Subcutaneous abdominal adipose tissue (tissue), 5 donors: ENCODE measurements around the gene LRBA.

Source experiments
- H3K27ac ChIP-seq: one replicate; pipeline ENCODE4 v1.7.0; 2013; ENCODE audit warnings: low read depth, mild to moderate bottlenecking, inconsistent platforms, low read length, moderate library complexity
- H3K27me3 ChIP-seq, 5 donors: one replicate each; pipeline ENCODE4 v1.7.0; 2013; ENCODE audit warnings: low read length in 5 of 5, inconsistent platforms in 1 of 5; ENCODE audit not compliant: control insufficient read depth in 5 of 5, insufficient read depth in 4 of 5
- H3K36me3 ChIP-seq, 5 donors: one replicate each; pipeline ENCODE4 v1.7.0; 2013; ENCODE audit warnings: low read length in 5 of 5; ENCODE audit not compliant: control insufficient read depth in 5 of 5, insufficient read depth in 5 of 5
- H3K4me1 ChIP-seq, 5 donors: one replicate each; pipeline ENCODE4 v1.7.0; 2013; ENCODE audit warnings: low read length in 5 of 5, mild to moderate bottlenecking in 3 of 5, moderate library complexity in 1 of 5; ENCODE audit not compliant: control insufficient read depth in 5 of 5, insufficient read depth in 5 of 5
- H3K4me3 ChIP-seq, 5 donors: one replicate each; pipeline ENCODE4 v1.7.0; 2013; ENCODE audit warnings: low read length in 5 of 5, low read depth in 1 of 5
- H3K9ac ChIP-seq, 5 donors: one replicate each; pipeline ENCODE4 v1.7.0; 2013; ENCODE audit warnings: low read length in 5 of 5, mild to moderate bottlenecking in 4 of 5, moderate library complexity in 3 of 5
- H3K9me3 ChIP-seq, 5 donors: one replicate each; pipeline ENCODE4 v1.7.0; 2013; ENCODE audit warnings: low read length in 5 of 5; ENCODE audit not compliant: control insufficient read depth in 5 of 5
- donor health status: healthy.
- donor health status: healthy.
- donor health status: healthy.
- donor health status: healthy.
- donor health status: healthy.

Gene LRBA

DNA sequence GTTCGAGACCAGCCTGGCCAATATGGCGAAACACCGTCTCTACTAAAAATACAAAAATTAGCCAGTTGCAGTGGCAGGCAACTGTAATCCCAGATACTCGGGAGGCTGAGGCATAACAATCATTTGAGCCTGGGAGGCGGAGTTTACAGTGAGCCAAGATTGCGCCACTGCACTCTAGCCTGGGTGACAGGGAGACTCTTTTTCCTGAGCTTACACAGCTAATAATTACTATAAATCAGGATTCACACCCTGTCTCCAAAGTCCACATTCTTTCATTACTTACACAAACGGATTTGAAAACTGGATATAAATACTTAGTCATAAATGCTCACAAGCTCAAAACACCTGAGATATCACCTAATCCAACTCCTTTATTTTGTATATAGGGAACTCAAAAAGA is 151.6 kb downstream of the LRBA start:
- no peaks in the 10 kb centered on the region for H3K9me3 ChIP-seq
- H3K4me1 ChIP-seq, result no peaks in the 10 kb centered on the region
- no peaks in the 10 kb centered on the region for H3K36me3 ChIP-seq
- no peak overlapping the region for H3K4me3 ChIP-seq
- H3K27me3 ChIP-seq, result no peaks in the 10 kb centered on the region
- no peak overlapping the region for H3K27ac ChIP-seq
- no peak overlapping the region for H3K9ac ChIP-seq

DNA sequence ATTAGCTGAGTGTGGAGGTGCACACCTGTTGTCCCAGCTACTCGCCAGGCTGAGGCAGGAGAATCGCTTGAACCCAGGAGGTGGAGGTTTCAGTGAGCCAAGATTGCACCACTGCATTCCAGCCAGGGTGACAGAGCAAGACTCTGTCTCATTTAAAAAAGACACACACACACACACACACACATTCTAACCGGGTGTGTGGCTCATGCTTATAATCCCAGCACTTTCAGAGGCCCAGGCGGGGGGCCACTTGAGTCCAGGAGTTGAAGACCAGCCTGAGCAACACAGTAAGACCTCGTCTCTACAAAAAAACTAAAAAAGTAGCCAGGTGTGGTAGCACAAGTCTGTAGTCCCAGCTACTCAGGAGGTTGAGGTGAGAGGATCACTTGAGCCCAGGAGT is 152.3 kb downstream of the LRBA start:
- Histone ChIP-seq H3K27ac (no peak overlapping the region), H3K27me3 (no peaks in the 10 kb centered on the region), H3K9ac (no peak overlapping the region), H3K36me3 (no peaks in the 10 kb centered on the region), H3K4me1 (no peaks in the 10 kb centered on the region), H3K4me3 (no peak overlapping the region), H3K9me3 (no peaks in the 10 kb centered on the region)

DNA sequence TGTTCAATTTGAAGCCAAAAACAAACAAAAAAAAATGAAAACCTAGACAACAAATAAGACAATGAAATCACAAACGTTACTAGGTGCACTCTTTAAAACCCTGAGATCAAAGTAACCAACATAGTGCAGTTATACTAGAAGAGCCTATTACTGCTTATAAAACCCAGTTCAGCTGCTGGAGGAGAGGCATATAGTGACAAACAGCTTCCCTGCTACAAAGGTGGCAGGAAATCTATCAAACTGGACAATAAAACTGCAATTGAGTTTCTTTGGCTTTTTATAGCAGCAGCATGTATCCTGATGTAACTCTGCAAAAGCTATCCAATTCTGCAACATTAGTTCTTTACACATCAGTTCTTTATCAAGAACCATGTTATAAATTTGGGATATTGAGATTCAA is 155.6 kb downstream of the LRBA start:
- no peaks in the 10 kb centered on the region for H3K9me3 ChIP-seq
- no peak overlapping the region for H3K9ac ChIP-seq
- H3K27ac ChIP-seq, result no peak overlapping the region
- H3K36me3 ChIP-seq, result no peaks in the 10 kb centered on the region
- H3K4me3 ChIP-seq, result no peak overlapping the region
- H3K27me3 ChIP-seq, result no peaks in the 10 kb centered on the region
- H3K4me1 ChIP-seq, result no peaks in the 10 kb centered on the region

DNA sequence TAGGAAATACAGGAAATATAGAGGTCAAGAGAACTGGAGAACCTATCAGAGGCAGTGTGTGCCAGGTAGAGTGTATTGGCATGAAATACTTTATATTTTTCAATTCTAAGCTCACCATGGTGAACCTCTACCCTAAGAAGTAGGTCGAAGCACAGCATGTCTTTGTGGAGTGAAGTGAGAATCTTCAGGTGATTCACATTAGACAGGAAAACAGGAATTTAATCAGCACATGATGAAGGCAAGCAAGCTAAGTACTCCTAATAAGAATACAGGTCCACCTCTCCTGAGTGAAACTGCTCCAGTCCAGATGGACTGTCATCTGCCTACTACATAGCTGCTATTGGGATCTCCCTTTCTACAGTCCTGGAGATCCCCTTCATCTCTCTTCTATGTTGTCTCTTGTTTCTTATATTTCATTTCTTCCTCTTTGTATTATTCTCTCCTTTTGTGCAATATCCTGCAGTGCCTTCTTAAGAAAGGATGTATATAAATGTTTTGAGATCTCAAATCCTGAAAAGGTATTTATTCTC is 159.0 kb downstream of the LRBA start:
- Histone ChIP-seq H3K27ac (no peak overlapping the region), H3K4me1 (peaks cover 0 to 5% (median 0%) of the 10 kb centered on the region in 5 donors), H3K36me3 (peaks cover 0 to 7% (median 5%) of the 10 kb centered on the region in 5 donors)

DNA sequence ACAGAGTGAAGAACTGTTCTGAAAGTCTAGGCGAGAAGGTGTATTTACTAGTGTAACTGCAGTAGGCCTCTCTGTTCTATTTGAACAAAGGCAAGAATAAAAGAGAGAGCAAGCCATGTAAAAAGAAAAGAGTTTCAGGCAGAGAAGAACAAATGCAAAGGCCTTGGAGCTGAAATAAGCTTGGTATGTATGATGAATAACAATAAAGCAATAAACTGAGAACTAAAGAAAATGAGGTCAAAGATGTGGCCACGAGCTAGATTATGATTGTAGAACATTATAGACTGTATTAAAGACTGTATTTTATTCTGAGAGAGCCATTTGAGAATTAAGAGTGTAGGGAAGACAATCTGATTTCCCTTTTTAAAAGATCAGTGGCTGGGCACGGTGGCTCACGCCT is 160.5 kb downstream of the LRBA start:
- no peak overlapping the region for H3K27ac ChIP-seq
- H3K27me3 ChIP-seq, result no peaks in the 10 kb centered on the region
- H3K4me3 ChIP-seq, result no peak overlapping the region
- peaks cover under 1 to 11% (median 6%) of the 10 kb centered on the region in 5 donors for H3K36me3 ChIP-seq
- no peaks in the 10 kb centered on the region for H3K9me3 ChIP-seq
- peaks cover 0 to 5% (median 0%) of the 10 kb centered on the region in 5 donors for H3K4me1 ChIP-seq
- no peak overlapping the region for H3K9ac ChIP-seq

More for the DNA sequence above, 159.0 kb downstream of the LRBA start:
- H3K4me3 ChIP-seq, result no peak overlapping the region
- H3K27me3 ChIP-seq, result no peaks in the 10 kb centered on the region
- H3K9ac ChIP-seq, result no peak overlapping the region
- H3K9me3 ChIP-seq, result no peaks in the 10 kb centered on the region

DNA sequence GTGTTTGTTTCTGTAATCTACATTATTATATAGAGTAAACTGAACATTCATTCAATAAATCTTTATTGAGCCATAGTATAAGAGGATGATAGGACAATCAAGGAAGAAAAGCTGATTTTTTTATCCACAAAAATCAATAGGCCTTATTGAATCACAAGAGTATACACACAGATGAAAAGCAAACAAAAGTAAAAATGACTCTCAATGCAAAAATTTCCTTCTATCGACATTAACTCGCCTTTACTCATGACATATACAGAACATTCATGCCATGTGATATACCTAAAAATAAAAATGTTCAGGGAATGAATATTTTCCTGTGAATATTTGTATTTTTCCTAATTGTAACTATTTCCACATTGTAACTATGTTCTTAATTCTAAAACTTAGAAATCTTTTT is 161.2 kb downstream of the LRBA start:
- peaks cover 0 to 5% (median 0%) of the 10 kb centered on the region in 5 donors for H3K4me1 ChIP-seq
- H3K27me3 ChIP-seq, result no peaks in the 10 kb centered on the region
- H3K9me3 ChIP-seq, result no peaks in the 10 kb centered on the region
- no peak overlapping the region for H3K27ac ChIP-seq
- H3K36me3 ChIP-seq, result peaks cover 7 to 18% (median 10%) of the 10 kb centered on the region in 5 donors
- no peak overlapping the region for H3K9ac ChIP-seq
- H3K4me3 ChIP-seq, result no peak overlapping the region

DNA sequence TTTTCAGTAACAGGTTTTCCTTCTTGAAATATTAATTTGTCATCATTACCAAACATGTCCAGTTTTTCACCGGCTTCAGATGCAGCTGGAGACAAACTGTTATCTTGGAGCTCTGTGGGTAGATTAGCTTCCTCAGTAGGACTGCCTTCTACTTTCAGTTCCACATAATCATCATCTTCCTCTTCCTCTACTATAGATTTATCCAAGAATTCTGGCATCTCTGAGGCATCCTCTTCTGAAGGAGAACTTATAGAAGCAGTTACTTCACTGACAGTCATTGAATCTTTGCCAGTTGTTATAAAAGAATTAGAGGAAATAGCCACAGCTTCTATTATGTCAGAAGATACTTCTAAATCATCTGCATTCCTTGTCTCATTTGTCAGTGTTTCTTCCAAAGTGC is 162.9 kb downstream of the LRBA start:
- peaks cover 8 to 23% (median 12%) of the 10 kb centered on the region in 5 donors for H3K36me3 ChIP-seq
- H3K27me3 ChIP-seq, result no peaks in the 10 kb centered on the region
- no peak overlapping the region for H3K27ac ChIP-seq
- H3K4me3 ChIP-seq, result no peak overlapping the region
- H3K4me1 ChIP-seq, result peaks cover 0 to 5% (median 0%) of the 10 kb centered on the region in 5 donors
- no peaks in the 10 kb centered on the region for H3K9me3 ChIP-seq
- H3K9ac ChIP-seq, result no peak overlapping the region

DNA sequence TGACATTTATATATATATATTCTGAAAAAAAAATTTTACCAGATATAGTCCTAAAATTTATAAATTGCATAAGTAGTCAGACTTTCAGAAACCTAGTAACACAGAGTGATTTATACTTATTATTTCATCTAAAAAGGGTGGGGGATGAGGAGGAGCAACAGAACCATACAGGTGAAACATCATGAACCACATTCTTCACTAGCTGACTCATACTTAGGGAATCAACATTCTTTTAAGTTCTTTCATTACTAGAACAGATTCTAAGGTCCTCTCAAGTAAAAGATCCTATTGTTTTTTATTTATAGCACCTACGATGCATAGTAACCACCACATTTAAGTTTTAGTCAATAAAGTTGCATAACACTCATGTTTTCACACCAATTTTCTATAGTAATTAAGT is 166.1 kb downstream of the LRBA start:
- H3K9me3 ChIP-seq, result no peaks in the 10 kb centered on the region
- no peak overlapping the region for H3K27ac ChIP-seq
- H3K4me3 ChIP-seq, result no peak overlapping the region
- H3K27me3 ChIP-seq, result no peaks in the 10 kb centered on the region
- no peak overlapping the region for H3K9ac ChIP-seq
- peaks cover 0 to 5% (median 0%) of the 10 kb centered on the region in 5 donors for H3K4me1 ChIP-seq
- H3K36me3 ChIP-seq, result peaks cover 8 to 34% (median 21%) of the 10 kb centered on the region in 5 donors

DNA sequence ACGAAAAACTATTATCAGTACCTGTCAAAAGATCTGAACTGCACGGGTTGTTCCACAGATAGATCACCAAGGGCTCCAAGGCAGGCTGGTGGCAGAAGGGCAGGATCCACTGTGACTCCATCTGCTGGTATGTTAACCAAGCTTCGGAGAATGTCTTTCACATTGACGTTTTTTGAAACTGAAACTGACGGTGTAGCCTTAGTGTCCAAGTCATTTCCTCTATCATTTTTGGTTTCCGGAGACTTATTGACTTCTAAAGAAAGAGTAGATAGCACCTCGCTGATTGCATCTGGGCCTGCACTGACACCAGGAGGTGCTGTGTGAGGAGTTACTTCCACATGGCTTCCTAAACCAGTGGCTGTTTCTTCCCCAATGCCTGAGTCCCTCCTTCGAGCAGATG is 186.9 kb downstream of the LRBA start:
- Histone ChIP-seq H3K27me3 (no peaks in the 10 kb centered on the region), H3K4me3 (no peak overlapping the region), H3K4me1 (no peaks in the 10 kb centered on the region), H3K9me3 (peaks cover 0 to 3% (median 0%) of the 10 kb centered on the region in 5 donors), H3K36me3 (peaks cover 6 to 12% (median 11%) of the 10 kb centered on the region in 5 donors), H3K27ac (no peak overlapping the region), H3K9ac (no peak overlapping the region)

DNA sequence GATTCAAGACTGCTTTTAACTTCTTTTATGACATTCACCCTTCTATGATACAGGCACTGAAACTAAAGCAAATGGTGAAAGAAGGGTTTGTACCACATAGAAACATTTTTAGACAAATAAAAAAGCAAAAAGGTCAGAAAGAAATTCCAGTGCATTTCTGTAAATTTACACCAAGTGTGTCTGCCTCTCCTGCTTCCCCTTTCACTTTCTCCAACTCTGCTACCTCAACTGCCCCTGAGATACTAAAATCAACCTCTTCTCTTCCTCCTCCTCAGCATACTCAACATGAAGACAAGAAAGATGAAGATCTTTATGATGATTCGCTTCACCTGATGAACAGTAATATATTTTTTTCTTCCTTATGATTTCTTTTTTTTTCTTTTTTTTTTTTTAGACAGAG is 187.9 kb downstream of the LRBA start:
- H3K4me3 ChIP-seq, result no peak overlapping the region
- H3K27ac ChIP-seq, result no peak overlapping the region
- H3K9ac ChIP-seq, result no peak overlapping the region
- H3K9me3 ChIP-seq, result peaks cover 0 to 3% (median 0%) of the 10 kb centered on the region in 5 donors
- no peaks in the 10 kb centered on the region for H3K27me3 ChIP-seq
- no peaks in the 10 kb centered on the region for H3K4me1 ChIP-seq
- H3K36me3 ChIP-seq, result peaks cover 6 to 12% (median 11%) of the 10 kb centered on the region in 5 donors
